Activated CD8-positive, alpha-beta memory T cell treated with anti-CD3 and anti-CD28 coated beads for 24 hours (primary cell): ENCODE results near the gene SLC30A4.
"Not testable (repeated sequence)": the region's sequence is repeated elsewhere in the genome, so short reads cannot be mapped to it uniquely, and the experiment has no call there.

ENCODE experiments used
- DNase-seq: peaks from one replicate; pipeline ENCODE4 v3.0.0-alpha.2; 2020

The SLC30A4 gene, protein sequence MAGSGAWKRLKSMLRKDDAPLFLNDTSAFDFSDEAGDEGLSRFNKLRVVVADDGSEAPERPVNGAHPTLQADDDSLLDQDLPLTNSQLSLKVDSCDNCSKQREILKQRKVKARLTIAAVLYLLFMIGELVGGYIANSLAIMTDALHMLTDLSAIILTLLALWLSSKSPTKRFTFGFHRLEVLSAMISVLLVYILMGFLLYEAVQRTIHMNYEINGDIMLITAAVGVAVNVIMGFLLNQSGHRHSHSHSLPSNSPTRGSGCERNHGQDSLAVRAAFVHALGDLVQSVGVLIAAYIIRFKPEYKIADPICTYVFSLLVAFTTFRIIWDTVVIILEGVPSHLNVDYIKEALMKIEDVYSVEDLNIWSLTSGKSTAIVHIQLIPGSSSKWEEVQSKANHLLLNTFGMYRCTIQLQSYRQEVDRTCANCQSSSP

GRCh38 chr15:45522328-45523165, at the start of gene SLC30A4:
Gene SLC30A4, minus strand, starts transcription at chr15:45522755. Its CDS starts 401 bp downstream, at chr15:45522354.
- DNase-seq = peak; percentile 86

GRCh38 chr15:45555934-45556608, 33.5 kb upstream of the SLC30A4 start:
- no peak for DNase-seq

DNA sequence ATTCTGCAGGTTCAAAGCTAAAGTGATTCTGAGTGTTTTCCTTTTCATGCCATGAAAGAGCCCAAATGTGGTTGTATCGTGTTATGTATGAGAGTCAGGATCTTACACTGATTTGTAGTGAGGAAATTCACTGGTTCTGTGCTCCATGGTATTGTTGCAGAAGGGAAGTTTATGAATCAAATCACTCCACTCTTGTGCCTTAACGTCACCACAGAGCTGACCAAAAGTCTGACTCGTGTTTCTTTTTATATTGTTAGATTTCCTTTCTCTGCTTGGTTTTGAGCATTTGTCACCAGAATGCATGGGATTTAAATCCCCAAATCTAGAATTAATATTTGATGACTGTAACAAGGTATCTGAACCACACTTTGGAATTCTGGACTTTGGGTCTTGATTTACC, 29.1 kb upstream of the SLC30A4 start:
- no peak for DNase-seq

DNA sequence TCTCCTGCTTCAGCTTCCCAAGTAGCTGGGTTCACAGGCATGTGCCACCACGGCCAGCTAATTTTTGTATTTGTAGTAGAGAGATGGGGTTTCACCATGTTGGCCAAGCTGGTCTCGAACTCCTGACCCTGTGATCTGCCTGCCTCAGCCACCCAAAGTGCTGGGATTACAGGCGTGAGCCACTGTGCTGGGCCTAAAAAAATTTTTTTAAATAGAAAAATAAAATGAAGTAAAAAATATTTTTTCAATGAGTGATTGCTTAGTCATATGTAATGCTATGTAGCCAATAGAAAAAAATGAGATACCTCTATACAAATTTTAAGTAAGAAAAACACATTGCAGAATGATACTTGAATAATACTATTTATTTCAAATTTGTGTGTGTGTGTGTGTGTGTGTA, 27.9 kb upstream of the SLC30A4 start:
- DNase-seq = no peak

DNA sequence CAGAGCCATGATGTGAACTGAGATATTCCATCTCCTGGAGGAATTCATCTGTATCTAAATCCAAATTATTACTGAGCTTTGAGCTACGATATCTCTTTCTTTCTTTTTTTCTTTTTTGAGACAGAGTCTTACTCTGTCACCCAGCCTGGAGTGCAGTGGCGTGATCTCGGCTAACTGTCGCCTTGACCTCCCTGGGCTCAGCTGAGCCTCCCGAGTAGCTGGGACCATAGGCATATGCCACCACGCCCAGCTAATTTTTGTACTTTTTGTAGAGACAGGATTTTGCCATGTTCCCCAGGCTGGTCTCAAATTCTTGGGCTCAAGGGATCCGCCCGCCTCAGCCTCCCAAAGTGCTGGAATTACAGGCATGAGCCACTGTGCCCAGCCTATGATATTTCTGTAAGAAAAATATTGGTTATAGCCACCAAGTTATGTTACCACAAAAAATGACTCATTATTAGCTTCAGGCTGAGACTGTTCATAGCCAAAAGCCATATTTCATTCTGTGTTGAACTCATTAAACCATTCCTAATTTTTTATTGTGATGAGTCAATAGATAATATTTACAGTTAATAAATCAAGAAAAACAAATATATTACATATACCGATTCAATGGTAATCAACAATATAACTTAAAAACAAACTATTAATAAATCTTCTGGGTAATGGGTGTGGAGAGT, 27.1 kb upstream of the SLC30A4 start:
- DNase-seq = no peak

GRCh38 chr15:45548753-45549520, 26.4 kb upstream of the SLC30A4 start:
- DNase-seq = no peak

DNA sequence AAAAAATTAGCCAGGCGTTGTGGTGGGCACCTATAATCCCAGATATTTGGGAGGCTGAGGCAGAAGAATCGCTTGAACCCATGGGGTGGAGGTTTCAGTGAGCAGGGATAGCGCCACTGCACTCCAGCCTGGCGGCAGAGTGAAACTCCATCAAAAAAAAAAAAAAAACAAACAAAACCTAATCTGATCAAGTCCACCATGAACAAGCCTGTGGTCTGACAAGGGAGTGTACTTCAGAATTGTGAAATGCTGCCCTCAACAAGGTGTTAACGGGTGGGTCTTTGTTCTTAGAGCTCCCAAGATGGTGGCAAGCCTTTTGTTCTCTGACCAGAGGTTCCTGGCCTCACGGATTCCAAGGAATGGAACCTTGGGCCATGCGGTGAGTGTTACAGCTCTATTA, 24.2 kb upstream of the SLC30A4 start:
- DNase-seq = no peak

GRCh38 chr15:45544266-45545023, 21.9 kb upstream of the SLC30A4 start:
- DNase-seq = no peak

DNA sequence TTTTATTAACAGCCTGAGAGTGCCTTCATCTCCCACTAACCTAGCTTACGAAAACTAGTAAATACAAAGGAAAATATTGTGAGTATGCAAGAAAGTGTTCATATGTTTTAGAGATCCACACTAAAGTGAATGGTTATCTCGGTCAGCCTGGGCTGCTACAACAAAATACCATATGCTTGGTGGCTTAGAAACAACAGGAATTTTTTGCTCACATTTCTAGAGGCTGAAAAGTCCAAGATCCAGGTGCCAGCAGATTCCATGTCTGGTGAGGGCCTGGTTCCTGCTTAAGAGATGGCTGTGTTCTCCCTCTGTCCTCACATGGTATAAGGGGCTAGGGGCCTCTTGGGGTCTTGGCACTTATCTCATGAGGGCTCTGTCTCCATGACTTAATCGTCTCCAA, 20.5 kb upstream of the SLC30A4 start:
- no peak for DNase-seq

- no peak for DNase-seq
Observed at GRCh38 chr15:45540531-45540930, 18.0 kb upstream of the SLC30A4 start.

GRCh38 chr15:45539680-45540079, 17.1 kb upstream of the SLC30A4 start:
- no peak for DNase-seq

GRCh38 chr15:45536934-45537333, 14.4 kb upstream of the SLC30A4 start:
- DNase-seq = no peak

GRCh38 chr15:45535486-45536042, 13.0 kb upstream of the SLC30A4 start:
- DNase-seq = no peak

DNA sequence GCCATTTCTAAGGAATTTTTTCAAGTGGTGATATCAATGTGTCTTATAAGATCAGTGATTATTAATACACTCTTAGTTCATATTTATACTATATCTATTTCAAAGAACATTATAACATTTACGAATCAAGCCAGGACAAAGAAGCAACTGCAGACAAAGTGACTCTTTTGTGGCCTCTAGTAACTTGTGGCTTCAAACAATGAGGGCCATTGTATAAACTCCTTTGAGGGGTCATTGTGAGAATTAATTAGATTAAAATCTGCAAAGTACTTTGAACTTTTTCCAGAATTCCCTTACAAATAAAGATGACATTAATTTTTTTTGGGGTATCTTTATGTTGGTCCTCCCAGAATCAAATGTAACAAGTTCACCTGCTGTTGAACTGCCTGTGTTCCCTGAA, 12.3 kb upstream of the SLC30A4 start:
- no peak for DNase-seq

DNA sequence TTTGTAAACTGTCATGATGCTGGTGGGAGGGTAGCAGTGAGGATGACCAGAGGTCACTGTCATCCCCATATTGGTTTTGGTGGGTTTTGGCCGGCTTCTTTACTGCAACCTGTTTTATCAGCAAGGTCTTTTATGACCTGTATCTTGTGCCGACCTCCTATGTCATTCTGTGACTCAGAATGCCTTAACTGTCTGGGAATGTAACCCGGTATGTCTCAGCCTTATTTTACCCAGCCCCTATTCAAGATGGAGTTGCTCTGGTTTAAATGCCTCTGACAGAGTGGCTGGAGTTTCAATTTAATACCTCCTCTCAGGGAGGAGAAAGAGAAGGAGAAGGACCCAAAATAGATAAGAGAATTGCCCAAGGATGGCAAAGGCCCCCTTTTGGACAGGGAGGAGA, 10.3 kb upstream of the SLC30A4 start:
- DNase-seq = not testable (repeated sequence)

DNA sequence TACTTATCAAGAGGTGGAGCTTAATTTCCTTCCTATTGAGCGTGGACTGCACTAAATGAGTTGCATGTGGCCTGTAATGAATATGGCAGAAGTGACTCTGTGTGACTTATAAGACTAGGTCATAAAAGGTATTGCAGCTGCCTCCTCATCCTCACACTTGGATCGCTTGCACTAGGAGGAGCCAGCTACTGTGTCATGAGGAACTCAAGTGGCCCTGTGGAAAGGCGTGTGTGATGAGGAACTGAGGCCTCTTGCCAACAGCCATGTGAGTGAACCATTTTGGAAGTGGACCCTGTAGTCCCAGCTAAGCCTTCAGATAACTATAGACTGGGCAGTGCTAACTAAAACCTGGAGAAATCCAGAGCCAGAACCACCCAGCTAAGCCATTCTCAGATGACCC, 7.1 kb upstream of the SLC30A4 start:
- no peak for DNase-seq

DNA sequence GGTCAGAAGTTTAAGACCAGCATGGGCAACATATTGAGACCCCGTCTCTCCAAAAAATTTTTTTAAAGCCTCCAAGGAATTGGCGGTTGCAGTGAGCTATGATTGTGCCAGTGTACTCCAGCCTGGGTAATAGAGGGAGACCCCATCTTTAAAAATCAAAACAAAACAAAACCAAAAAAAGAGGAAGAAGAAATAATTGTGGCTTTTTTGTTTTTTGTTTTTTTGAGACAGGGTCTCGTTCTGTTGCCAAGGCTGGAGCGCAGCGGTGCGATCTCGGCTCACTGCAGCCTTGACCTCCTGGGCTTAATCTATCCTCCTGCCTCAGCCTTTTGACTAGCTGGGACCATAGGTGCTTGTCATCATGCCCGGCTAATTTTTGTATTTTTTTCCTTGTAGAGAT, 4.5 kb upstream of the SLC30A4 start:
- no peak for DNase-seq

- DNase-seq = no peak
Observed at GRCh38 chr15:45523166-45523460, 558 bp upstream of the SLC30A4 start.

DNA sequence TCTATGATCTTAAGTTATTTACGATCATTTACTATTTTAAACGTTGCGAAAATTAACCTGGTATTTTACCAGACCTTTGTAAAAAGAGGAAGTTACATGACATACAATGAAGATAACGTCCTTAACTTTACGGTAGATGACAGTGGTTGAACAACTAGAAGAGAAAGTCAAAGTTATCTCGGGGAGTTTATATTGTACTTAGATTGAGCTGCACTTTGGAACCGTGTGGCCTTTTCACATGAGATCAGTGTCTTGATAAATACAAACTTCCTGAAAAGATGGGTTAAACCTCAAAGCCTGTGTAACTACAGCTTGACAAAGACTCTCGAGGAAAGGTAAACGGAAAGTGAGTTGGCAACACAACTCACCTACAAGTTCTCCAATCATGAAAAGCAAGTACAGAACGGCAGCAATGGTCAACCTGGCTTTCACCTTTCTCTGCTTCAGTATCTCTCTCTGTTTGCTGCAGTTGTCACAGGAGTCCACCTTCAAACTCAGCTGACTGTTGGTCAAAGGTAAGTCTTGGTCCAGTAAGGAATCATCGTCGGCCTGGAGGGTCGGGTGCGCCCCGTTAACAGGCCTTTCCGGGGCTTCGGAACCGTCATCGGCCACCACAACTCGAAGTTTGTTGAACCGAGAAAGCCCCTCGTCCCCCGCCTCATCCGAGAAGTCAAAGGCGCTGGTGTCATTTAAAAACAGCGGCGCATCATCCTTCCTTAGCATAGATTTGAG, 793 bp downstream of the SLC30A4 start:
- DNase-seq = no peak

- no peak for DNase-seq
Observed at GRCh38 chr15:45510758-45511280, 11.7 kb downstream of the SLC30A4 start.
